GM13977 (cell line): ENCODE results near the gene CES4A.

Experiments
- DNase-seq: peaks from one replicate; pipeline ENCODE4 v3.0.0; 2012; ENCODE audit warnings: low spot score
- in situ Hi-C: fragments of 300-500 bp; cut with MboI; formaldehyde crosslinking; loops from one replicate; pipeline ENCODE4 v1.12.0; 2022; ENCODE audit warnings: low sequenced_read_pairs, low pct_unique_long_range_greater_than_20kb, mixed read lengths, inconsistent platforms; ENCODE audit not compliant: unreplicated experiment
- TF ChIP-seq, protein P1 (sequence below): IDR thresholded peaks from 2 replicates; pipeline ENCODE4 v1.5.1; 2012; ENCODE audit warnings: mild to moderate bottlenecking, control low read depth; ENCODE audit not compliant: insufficient read depth; ENCODE audit errors: extremely low read depth, missing control alignments

The CES4A gene

DNA sequence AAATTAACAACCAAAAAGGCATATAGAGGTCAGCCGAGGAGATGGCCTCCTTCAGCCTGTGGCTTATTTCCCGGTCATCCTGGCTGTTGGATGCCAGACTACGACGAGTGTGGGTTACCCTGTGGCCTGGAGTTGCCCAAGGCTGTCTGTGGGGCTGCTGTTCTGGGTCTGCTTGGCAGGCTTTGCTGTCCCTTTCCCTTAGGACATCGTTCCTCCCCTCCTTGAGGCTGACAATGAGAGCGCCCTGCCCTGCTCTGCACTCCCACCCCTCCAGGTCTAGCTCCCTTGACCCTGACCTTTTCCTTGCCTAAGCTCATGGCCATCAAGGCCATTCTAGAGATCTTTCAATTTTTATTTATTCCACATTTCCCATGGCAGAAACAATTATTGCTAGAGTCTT is 38.7 kb downstream of the CES4A start:
- in situ Hi-C loops: no loop called here
- DNase-seq: no peak
- TF ChIP-seq, protein P1, sequence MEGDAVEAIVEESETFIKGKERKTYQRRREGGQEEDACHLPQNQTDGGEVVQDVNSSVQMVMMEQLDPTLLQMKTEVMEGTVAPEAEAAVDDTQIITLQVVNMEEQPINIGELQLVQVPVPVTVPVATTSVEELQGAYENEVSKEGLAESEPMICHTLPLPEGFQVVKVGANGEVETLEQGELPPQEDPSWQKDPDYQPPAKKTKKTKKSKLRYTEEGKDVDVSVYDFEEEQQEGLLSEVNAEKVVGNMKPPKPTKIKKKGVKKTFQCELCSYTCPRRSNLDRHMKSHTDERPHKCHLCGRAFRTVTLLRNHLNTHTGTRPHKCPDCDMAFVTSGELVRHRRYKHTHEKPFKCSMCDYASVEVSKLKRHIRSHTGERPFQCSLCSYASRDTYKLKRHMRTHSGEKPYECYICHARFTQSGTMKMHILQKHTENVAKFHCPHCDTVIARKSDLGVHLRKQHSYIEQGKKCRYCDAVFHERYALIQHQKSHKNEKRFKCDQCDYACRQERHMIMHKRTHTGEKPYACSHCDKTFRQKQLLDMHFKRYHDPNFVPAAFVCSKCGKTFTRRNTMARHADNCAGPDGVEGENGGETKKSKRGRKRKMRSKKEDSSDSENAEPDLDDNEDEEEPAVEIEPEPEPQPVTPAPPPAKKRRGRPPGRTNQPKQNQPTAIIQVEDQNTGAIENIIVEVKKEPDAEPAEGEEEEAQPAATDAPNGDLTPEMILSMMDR: no peak

DNA sequence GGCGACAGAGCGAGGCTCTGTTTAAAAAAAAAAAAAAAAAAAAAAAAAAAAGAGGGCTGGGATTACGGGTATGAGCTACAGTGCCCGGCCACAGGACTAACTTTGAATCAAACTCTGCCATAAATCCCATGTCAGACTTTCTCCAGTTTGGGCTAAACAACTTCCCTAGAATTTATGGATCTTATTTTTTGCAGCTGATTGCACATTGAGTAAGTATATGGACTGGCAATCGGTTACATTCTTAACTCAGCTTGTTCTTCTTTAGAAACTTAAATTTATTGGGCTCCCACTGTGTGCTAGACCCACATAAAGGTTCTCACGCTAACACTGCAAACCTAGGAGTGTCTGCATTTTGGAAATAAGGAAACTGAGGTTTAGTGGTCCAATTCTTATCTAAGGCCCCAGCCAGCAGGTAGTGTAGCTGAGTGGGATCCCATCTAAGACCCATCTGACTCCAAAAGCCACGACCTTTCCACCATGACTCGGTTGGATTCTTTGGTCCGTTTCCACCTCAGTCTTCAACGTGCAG is 39.8 kb downstream of the CES4A start:
- DNase-seq: no peak
- TF ChIP-seq, protein P1: no peak
- in situ Hi-C loops: no loop called here

DNA sequence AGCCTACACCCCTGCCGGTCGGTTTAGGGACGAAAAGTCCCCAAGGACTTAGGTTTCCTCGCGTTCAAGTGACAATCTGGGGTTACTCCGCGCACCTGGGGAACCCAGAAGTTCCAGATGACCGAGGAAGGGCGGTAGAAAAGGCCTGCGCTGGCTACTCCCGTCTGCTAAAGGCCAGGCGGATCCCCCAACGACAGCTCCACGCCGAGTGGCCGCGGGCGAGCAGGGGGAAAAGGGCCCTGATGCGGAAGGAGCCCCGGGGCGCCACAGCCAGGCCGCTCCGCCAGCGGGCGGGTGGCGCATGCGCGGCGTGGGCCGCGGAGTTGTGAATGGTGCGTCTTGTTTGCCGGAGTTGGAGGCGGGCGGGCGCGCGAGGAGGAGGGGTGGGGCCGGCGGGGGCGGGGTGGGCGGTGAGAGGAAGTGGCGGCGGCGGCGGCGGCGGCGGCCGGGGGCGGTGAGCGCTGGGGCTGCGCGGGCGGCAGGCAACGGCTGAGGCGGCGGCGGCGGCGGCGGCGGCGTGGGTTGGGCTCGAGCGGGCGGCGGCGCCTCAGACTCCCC is 40.4 kb downstream of the CES4A start, which contains the start of gene CBFB:
Gene CBFB (plus strand): TSS at position 454 of the 558 bp plus-strand sequence. CDS start 259 bp downstream, outside the sequence.
- TF ChIP-seq, protein P1: peak; percentile 6
- in situ Hi-C loops: no loop called here
- peak; percentile 99 for DNase-seq

DNA sequence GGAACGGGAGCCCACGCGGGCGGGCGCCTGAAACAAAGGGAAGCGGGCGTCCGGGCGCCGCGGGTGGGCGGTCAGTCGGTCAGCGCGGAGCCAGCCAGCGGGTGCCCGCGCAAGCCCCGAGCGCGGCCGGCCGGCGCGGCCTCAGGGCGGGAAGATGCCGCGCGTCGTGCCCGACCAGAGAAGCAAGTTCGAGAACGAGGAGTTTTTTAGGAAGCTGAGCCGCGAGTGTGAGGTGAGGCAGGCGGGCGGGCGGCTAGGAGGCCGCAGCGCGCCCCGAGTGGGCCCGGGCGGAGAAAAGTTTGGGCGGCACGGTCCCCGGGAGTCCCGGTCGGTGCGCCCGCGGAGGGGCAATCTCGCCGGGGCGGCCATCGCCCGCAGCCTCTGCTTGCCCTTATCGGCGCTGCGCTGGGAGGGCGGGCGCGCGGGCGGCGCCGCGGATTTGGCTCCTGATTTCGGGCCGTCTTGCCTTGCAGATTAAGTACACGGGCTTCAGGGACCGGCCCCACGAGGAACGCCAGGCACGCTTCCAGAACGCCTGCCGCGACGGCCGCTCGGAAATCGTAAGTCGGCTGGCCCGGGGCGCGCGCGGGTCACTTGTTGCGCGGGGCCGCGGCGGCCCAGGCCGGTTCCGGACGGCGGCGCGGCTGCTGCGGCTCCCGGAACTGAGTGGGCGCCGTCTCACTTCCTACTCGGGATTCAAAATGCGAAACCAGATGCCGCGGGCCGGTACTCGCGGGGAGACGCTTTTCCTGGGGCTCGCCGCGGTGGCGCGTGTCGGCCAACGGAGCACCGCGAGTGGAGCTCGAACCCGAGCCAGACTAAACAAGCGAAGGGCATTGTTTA is 41.1 kb downstream of the CES4A start:
- in situ Hi-C loops: no loop called here
- peak; percentile 73 for DNase-seq
- TF ChIP-seq, protein P1: no peak

DNA sequence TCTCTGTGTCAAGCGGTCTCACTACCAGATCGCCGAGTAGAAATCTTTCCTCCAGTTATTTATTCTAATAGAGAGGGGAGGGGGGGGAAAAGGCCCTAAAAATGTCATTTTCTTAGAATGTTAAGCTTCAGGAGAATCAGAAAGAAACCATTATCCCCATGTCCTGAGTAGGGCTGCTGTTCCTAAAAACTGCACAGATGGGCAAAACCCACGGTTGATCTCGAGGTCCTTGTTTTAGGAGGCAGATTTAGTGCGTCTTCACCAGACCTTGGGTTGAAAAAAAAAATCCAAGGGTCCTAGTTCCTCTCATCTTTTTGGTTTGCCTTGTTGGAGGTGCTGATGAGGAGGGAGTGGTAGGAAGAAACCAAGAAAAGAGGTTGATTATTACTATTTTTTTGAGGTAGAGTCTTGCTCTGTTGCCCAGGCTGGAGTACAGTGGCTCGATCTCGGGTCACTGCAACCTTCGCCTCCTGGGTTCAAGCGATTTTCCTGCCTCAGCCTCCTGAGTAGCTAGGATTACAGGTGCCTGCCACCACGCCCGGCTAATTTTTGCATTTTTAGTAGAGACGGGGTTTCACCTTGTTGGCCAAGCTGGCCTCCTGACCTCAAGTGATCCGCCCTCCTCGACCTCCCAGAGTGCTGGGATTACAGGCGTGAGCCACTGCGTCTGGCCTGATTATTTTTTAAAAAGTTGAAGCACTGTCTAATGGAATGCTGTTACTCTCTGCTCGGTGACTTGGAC is 42.0 kb downstream of the CES4A start:
- in situ Hi-C loops: no loop called here
- DNase-seq: no peak
- TF ChIP-seq, protein P1: no peak

DNA sequence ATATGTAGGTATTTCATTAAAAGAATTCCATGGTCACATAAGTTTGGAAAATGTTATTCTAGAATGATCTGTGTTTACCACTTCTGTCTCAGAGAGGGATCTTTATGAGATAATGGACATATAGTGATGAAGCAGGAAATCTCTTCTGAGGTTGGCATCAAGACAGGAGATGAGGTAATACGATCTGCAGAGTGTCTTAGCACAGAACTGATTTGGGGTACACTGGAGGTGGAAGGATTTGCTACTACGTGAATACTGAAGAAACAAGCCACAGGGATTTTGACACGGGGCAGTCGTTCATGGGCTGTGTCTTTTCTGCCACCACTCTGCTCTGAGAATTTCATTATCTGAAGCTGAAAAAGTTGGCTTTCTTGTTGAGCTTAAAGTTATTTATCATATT is 46.1 kb downstream of the CES4A start:
- no peak for DNase-seq
- TF ChIP-seq, protein P1: no peak
- in situ Hi-C loops: no loop called here
